Renal cortex interstitium (tissue), 11 donors: ENCODE measurements around the gene TRPM3. TPM values are rescaled to one million over a fixed set of nuclear protein-coding genes. Genes with fewer than 3 reads are reported as not detected.

Experiments
- DNase-seq, 11 donors: peaks; one replicate each; pipeline ENCODE4 v3.0.0-alpha.2; 2013; ENCODE audit warnings: low read depth in 9 of 11, low spot score in 4 of 11; ENCODE audit errors: extremely low read depth in 1 of 11
- polyA plus RNA-seq, 3 donors: library from polyadenylated mRNA; unstranded; fragments of 120-200 nt; gene quantifications; one replicate each; pipeline ENCODE4 v1.2.1, GENCODE V29; 2013; ENCODE audit not compliant: insufficient read length in 3 of 3

The TRPM3 gene
- polyA plus RNA-seq, 3 donors, result 12.4 to 14.9 (median 13.2) TPM

DNA sequence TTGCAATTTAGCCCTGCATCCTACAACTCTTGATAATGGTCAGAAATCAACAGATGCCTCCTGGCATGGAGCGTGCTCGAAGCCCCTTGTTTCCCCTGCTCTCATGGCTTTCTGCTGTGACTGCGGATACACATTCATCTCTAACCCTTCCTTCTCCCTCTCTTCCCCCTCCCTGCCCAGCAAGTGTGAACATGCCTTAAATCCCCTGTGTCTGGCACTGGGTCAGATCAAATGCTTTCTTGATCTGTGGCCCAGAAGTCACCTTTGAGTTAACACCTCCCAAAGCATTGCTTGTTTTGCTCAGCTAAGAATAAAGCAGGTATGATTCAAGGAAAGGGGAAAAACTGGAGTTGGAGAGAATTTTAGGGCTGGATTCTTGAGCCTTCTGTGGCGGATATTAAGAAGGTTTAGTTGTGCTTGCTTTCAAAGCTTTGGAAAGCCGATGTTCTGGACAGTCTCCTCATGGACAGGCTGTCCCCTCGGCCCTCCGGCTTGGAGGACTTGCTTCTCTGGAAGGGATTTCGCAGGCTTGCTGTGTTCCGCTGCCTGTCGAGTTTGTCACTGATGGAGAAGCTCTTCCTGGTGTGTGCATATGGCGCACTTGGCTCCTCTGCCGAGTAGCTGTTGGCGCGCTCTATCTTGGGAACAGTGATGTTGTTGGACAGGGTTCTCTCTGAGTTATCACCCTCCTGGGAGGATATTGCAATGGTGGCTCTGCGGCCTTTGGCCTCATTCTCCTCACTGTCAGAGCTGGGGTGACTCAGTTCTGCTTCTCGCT, 585.7 kb downstream of the TRPM3 start:
- DNase-seq, result no peak

GRCh38 chr9:70534471-70534870, 587.0 kb downstream of the TRPM3 start:
- DNase-seq, result no peak

GRCh38 chr9:70534061-70534460, 587.4 kb downstream of the TRPM3 start:
- no peak for DNase-seq

- no peak for DNase-seq
Measured at GRCh38 chr9:70533492-70533891, 587.9 kb downstream of the TRPM3 start.

DNA sequence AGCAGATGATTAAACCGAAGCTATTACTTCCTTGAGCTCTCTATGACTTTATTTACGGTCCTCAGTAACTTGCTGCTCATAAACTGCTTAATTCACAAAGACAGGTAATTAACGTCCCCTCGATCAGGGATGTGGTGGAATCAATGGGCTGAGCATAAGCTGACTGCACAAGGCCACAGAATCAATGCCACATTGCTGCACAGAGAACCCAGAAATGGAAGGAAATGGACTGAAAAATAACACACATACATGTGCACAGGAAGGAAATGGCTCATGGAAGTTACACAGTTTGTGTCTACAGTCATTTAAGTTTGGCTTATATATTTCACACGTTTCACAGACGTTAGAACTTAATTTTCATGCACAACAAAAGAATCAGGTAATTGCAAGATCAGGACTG, 588.7 kb downstream of the TRPM3 start:
- DNase-seq, result no peak

GRCh38 chr9:70531311-70531710, 590.1 kb downstream of the TRPM3 start:
- DNase-seq, result no peak

DNA sequence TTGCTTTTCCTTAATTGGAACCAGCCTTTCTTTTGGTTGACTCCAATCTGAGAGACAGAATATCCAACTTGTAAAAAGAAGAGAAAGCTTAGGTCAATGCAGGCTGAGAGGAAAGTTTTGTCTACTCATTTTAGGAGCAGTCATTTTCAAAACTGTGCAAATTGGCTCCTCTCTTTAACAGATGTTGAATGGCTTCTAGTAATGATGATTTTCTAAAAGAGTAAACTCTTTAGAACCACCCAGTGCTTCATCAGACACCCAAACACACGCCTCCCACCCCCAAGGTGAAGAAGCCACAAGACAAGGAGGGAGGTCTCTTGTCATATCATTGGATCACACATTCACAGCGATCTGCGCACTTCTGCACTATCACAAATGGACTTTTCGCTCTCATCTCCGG, 590.7 kb downstream of the TRPM3 start:
- DNase-seq, result no peak

DNA sequence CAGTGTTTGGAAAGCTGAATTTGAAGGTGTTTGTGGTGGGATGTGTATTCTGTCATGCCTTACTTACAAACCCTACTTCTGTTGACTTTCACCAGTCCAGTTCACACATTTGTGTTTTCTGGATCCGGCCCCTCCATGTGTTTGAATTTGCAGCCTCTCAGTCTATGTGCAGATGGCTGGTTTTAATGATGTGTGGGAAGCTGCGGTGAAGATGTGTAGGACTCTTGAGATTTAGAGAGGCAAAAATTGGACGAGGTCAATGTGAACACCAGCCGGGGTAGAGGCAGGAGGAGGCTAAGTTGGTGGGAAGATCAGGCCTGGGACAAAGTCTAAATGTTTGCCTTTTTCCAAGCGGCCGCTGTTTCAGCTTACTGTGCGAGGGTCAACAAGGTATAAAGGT, 591.6 kb downstream of the TRPM3 start:
- DNase-seq, result no peak

DNA sequence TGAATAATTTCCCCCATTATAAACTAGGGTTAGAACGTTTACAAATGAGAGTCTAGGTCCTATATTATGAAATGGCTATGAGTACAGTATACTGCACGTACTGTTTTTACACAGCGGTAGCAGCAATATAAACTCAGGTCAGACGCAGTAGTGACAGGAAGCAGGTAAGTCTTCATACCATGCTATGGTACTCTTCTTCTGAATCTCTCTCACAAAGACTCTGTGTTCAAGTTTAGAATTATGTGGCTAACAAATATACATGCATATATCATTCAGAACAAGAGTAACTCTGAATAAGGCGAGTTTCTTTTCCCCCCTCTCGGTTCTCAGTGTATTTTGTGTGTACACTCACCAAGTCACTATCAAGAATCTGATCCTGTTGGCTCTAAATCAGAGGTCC, 592.0 kb downstream of the TRPM3 start:
- no peak for DNase-seq

DNA sequence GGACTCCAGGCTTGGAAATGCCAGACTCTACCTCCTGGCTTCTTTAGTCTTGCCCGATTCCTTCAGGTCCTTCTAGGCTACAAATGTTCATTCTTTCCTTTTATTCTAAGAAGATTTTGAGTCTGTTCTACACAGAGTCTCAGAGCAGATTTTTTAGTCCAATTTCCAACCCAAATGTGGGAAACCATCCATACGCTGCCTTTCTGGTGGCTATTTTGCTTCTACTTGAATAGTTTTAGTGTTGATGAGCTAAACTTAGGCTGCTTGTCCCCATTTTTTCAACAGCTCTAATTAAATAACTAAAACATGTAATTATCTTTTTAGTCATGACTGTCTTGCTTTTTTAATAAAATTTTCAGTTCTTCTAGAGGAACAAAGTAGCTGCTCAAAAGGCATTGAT, 594.5 kb downstream of the TRPM3 start:
- DNase-seq, result no peak

- no peak for DNase-seq
Measured at GRCh38 chr9:70525519-70525918, 595.9 kb downstream of the TRPM3 start.

DNA sequence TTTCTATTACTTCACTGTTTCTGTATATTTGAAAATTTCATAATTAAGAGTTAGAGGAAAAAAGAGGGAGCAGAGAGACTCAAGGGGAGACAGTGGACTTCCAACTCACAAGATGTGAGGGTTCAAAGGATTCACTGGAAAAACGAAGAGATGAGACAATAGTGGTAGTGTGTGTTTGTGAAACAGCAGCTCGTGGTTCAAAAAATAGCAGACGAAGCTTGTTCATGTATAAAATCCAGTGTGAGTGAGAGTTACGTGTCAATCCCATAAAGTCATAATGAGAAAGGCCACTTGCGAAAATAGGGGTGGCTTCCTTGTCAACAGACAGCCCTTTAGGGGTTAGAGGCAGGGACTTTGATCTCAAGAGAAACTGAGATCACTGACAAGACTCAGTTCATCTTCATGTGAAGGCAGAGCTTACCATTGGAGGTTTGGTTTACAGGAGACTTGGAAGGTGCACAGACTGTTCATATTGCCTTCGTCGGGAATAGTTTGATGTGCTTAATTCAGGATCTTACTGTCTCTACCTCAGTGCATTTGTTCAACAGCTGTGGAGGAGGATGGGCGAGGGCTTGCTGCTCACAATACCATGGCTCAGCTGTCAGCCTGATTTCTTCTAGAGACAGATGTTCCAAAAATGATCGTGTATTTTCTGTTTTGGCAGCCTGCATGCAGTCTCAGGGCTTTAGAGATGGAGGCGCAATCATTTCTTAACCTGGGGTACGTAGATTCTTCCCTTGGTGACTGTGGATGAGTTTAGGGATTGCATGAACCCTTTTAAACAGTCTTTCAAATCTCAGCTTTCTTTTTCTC, 601.3 kb downstream of the TRPM3 start:
- DNase-seq, result no peak

DNA sequence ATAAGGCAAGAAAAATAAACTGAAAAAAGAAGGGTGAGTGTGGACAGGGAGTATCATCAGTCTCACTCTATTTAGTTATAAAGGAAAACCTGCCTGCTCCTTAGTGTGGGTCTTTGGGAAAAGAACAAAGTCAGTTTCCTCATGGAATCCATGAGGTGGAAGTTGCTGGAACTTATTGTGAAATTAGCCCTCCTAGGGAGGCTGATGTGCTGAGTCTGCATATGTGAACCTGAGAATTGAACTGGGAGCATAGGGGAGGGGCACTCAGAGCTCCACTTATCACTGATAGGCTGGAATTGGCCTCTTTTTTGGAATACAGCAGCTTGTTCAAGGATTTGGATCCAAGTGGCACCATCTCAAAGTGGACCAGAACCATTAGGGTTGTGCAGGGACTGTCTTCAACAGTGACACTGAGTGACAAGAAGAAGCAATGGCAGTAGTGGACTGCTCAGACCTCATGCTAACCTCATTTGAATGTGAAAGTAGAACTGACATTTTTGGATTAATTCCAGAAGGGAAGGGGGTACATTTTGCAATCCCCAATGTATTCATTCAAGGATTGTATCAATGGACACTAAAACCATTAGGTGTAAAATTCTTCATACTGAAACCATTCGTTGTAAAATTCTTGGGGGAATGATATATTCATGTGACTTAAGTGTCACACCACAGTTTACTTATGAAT, 603.4 kb downstream of the TRPM3 start:
- DNase-seq, result no peak

DNA sequence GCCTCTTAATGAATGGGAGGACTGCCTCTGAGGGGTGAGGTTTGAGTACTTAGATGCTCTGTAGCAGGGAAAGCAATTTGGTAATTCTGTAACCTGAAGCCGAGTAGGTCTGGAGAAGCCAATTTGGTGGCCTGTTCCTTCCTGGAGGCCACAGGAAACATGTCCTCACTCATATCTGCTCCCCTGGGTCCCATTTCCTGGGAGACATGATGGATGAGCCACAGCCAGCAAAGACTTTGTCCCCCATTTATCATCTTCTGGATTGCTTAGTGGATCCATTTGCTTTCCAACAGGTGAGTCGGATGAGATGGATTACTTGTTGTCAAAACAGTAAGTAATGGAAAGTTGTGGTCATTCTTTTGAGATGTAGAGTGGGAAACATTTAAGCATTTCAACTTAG, 607.1 kb downstream of the TRPM3 start:
- no peak for DNase-seq

DNA sequence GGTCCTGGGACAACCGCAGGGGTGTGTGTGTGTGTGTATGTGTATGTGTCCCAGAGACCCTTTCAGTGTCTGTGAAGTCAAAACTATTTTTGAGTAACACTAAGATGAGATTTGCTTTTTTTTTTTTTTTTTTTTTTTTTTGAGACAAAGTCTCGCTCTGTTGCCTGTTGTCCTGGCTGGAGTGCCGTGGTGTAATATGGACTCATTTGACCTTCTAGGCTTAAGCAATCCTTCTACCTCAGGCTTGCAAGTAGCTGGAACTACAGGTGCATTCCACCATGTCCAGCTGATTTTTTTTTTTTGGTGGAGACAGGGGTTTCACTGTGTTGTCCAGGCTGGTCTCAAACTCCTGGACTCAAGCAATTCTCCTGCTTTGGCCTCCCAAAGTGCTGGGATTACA, 609.6 kb downstream of the TRPM3 start:
- DNase-seq, result no peak

DNA sequence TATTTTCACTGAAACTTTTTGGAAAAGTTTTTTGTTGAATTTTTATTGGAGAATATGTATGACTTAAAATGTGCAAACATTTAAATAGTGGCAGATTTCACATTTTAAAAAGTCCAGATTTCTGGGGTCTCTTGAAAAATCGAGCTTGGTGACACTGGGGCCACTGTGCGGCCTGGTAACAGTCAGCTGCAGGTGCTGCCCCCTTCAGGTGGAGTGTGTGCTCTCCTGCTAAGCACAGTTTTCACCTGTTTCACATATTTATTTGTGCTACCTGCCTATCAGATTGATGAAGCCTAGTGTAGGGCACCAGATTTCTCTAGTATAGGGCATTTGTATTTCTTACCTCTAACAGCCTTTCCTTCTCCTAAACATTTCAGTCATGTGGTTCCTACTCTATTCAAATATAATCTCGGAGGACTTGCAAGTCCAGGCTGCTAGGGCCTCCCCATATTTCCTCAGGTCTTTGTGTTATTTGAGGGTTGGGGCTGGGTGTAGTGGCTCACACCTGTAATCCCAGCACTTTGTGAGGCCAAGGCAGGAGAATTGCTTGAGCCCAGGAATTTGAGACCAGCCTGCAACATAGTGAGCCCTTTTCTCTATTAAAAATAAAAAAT, 611.2 kb downstream of the TRPM3 start:
- DNase-seq, result no peak

GRCh38 chr9:70506159-70506558, 615.3 kb downstream of the TRPM3 start:
- no peak for DNase-seq

- no peak for DNase-seq
Measured at GRCh38 chr9:70504834-70505233, 616.6 kb downstream of the TRPM3 start.

DNA sequence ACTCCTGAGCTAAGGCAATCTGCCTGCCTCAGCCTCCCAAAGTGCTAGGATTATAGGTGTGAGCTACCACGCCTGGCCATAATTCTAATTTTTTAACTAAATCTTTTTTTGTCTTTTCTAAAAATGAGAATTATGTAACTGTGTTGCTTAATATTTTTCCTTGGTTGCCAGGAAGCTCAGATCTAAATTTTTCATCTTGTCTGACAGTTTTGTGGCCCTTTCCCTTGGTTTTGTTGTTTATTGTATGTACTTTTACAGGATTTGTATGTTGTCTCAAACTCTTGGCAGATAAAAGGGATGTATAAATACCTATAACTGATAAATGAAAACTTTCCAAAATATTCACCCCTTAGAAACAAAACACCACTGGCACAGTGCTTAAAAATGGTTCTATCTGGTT, 618.7 kb downstream of the TRPM3 start:
- no peak for DNase-seq

- DNase-seq, result no peak
Measured at GRCh38 chr9:70500793-70501192, 620.6 kb downstream of the TRPM3 start.
